ENCODE data around the gene MT1E. TPM values are rescaled to one million over a fixed set of nuclear protein-coding genes. Genes with fewer than 3 reads are reported as not detected.

Gene MT1E
- polyA plus RNA-seq, 6 donors from 2014 or later, result not detected

- H3K36me3 Mint-ChIP-seq, result no peaks in the 10 kb centered on the region
- peak overlapping the region in 5 of 6 donors; percentile 73 to 85 (median 82) for H3K27ac Mint-ChIP-seq
- DNase-seq (peak; percentile 80), ATAC-seq (ENCODE audit: low read depth in 2 of 2) (peak; percentile 82 to 84)
- H3K9me3 Mint-ChIP-seq, result peaks cover 0 to 3% (median 0%) of the 10 kb centered on the region in 7 donors
- H3K4me3 Mint-ChIP-seq, result peak overlapping the region; percentile 86 to 100 (median 94)
- peaks cover 0 to 4% (median 0%) of the 10 kb centered on the region in 3 donors for H3K27me3 Mint-ChIP-seq
- H3K4me1 Mint-ChIP-seq, result peaks cover 33 to 46% (median 43%) of the 10 kb centered on the region in 3 donors
These were observed 16.1 kb upstream of the MT1E start for GRCh38 chr16:56609463-56609921.

- no peaks in the 10 kb centered on the region for H3K36me3 Mint-ChIP-seq
- H3K9me3 Mint-ChIP-seq, result peaks cover 0 to 3% (median 0%) of the 10 kb centered on the region in 7 donors
- DNase-seq (peak; percentile 15), ATAC-seq (ENCODE audit: low read depth in 2 of 2) (peak; percentile 11 to 12)
- peak overlapping the region; percentile 73 to 96 (median 84) for H3K27ac Mint-ChIP-seq
- peaks cover 33 to 46% (median 43%) of the 10 kb centered on the region in 3 donors for H3K4me1 Mint-ChIP-seq
- H3K4me3 Mint-ChIP-seq, result peak overlapping the region; percentile 86 to 100 (median 94)
- peaks cover 0 to 4% (median 0%) of the 10 kb centered on the region in 3 donors for H3K27me3 Mint-ChIP-seq
These were observed 15.5 kb upstream of the MT1E start for GRCh38 chr16:56610017-56610608.

GRCh38 chr16:56610609-56611111 is 14.9 kb upstream of the MT1E start:
- no peaks in the 10 kb centered on the region for H3K36me3 Mint-ChIP-seq
- peaks cover 0 to 4% (median 0%) of the 10 kb centered on the region in 3 donors for H3K27me3 Mint-ChIP-seq
- ATAC-seq (ENCODE audit: low read depth in 2 of 2) (no peak), DNase-seq (no peak)
- H3K9me3 Mint-ChIP-seq, result peaks cover 0 to 2% (median 0%) of the 10 kb centered on the region in 7 donors
- peak overlapping the region; percentile 47 to 96 (median 82) for H3K4me3 Mint-ChIP-seq
- peak overlapping the region in 3 of 6 donors; percentile 75 to 96 (median 89) for H3K27ac Mint-ChIP-seq
- peaks cover 33 to 46% (median 43%) of the 10 kb centered on the region in 3 donors for H3K4me1 Mint-ChIP-seq

- H3K27me3 Mint-ChIP-seq, result peaks cover 0 to 5% (median under 1%) of the 10 kb centered on the region in 3 donors
- H3K4me3 Mint-ChIP-seq, result peak overlapping the region in 7 of 8 donors; percentile 34 to 92 (median 50)
- H3K27ac Mint-ChIP-seq, result peak overlapping the region in 4 of 6 donors; percentile 54 to 87 (median 76)
- no peaks in the 10 kb centered on the region for H3K36me3 Mint-ChIP-seq
- no peaks in the 10 kb centered on the region for H3K9me3 Mint-ChIP-seq
- H3K4me1 Mint-ChIP-seq, result peaks cover 33 to 46% (median 43%) of the 10 kb centered on the region in 3 donors
- DNase-seq (no peak), ATAC-seq (ENCODE audit: low read depth in 2 of 2) (no peak)
These were observed 14.2 kb upstream of the MT1E start for GRCh38 chr16:56611281-56611833.

GRCh38 chr16:56613706-56614105 is 11.9 kb upstream of the MT1E start:
- H3K4me3 Mint-ChIP-seq, result no peak overlapping the region
- ATAC-seq (ENCODE audit: low read depth in 2 of 2) (no peak), DNase-seq (no peak)
- peaks cover 30 to 39% (median 36%) of the 10 kb centered on the region in 3 donors for H3K4me1 Mint-ChIP-seq
- H3K27ac Mint-ChIP-seq, result no peak overlapping the region
- H3K9me3 Mint-ChIP-seq, result peaks cover 0 to 4% (median 0%) of the 10 kb centered on the region in 7 donors
- H3K36me3 Mint-ChIP-seq, result no peaks in the 10 kb centered on the region
- H3K27me3 Mint-ChIP-seq, result peaks cover 16 to 24% (median 23%) of the 10 kb centered on the region in 3 donors

GRCh38 chr16:56614549-56614991 is 11.0 kb upstream of the MT1E start:
- no peaks in the 10 kb centered on the region for H3K36me3 Mint-ChIP-seq
- peak overlapping the region in 1 of 8 donors; percentile 25 for H3K4me3 Mint-ChIP-seq
- H3K4me1 Mint-ChIP-seq, result peaks cover 22 to 30% (median 27%) of the 10 kb centered on the region in 3 donors
- peaks cover 21 to 32% (median 32%) of the 10 kb centered on the region in 3 donors for H3K27me3 Mint-ChIP-seq
- no peak overlapping the region for H3K27ac Mint-ChIP-seq
- DNase-seq (no peak), ATAC-seq (ENCODE audit: low read depth in 2 of 2) (no peak)
- peaks cover 0 to 4% (median 0%) of the 10 kb centered on the region in 7 donors for H3K9me3 Mint-ChIP-seq

- H3K4me1 Mint-ChIP-seq, result peaks cover 17 to 23% (median 20%) of the 10 kb centered on the region in 3 donors
These were observed 10.2 kb upstream of the MT1E start for GRCh38 chr16:56615353-56615752.

GRCh38 chr16:56616608-56617211 is 8.9 kb upstream of the MT1E start:
- Mint-ChIP-seq H3K36me3 (no peaks in the 10 kb centered on the region), H3K4me3 (peak overlapping the region in 5 of 8 donors; percentile 5 to 61 (median 59)), H3K4me1 (peaks cover 7 to 12% (median 10%) of the 10 kb centered on the region in 3 donors), H3K9me3 (peaks cover 0 to 4% (median 0%) of the 10 kb centered on the region in 7 donors), H3K27ac (no peak overlapping the region), H3K27me3 (peaks cover 24 to 48% (median 46%) of the 10 kb centered on the region in 3 donors)
- DNase-seq, result no peak
- ATAC-seq (ENCODE audit: low read depth in 2 of 2), result no peak

More at GRCh38 chr16:56615353-56615752, 10.2 kb upstream of the MT1E start:
- peaks cover 0 to 4% (median 0%) of the 10 kb centered on the region in 7 donors for H3K9me3 Mint-ChIP-seq
- H3K27me3 Mint-ChIP-seq, result peaks cover 21 to 40% (median 36%) of the 10 kb centered on the region in 3 donors
- no peaks in the 10 kb centered on the region for H3K36me3 Mint-ChIP-seq
- ATAC-seq (ENCODE audit: low read depth in 2 of 2) (no peak), DNase-seq (no peak)
- no peak overlapping the region for H3K4me3 Mint-ChIP-seq
- no peak overlapping the region for H3K27ac Mint-ChIP-seq

GRCh38 chr16:56617212-56618085 is 8.1 kb upstream of the MT1E start:
- Mint-ChIP-seq H3K27ac (peak overlapping the region in 1 of 6 donors; percentile 25), H3K4me3 (peak overlapping the region in 7 of 8 donors; percentile 12 to 83 (median 59))
- no peak for DNase-seq

GRCh38 chr16:56618138-56618537 is 7.4 kb upstream of the MT1E start:
- H3K9me3 Mint-ChIP-seq, result peaks cover 0 to 4% (median 0%) of the 10 kb centered on the region in 7 donors
- DNase-seq (no peak), ATAC-seq (ENCODE audit: low read depth in 2 of 2) (no peak)
- no peak overlapping the region for H3K27ac Mint-ChIP-seq
- no peaks in the 10 kb centered on the region for H3K36me3 Mint-ChIP-seq
- peaks cover 7 to 12% (median 10%) of the 10 kb centered on the region in 3 donors for H3K4me1 Mint-ChIP-seq
- peaks cover 29 to 60% (median 55%) of the 10 kb centered on the region in 3 donors for H3K27me3 Mint-ChIP-seq
- no peak overlapping the region for H3K4me3 Mint-ChIP-seq

More at GRCh38 chr16:56617212-56618085, 8.1 kb upstream of the MT1E start:
- Mint-ChIP-seq H3K9me3 (peaks cover 0 to 4% (median 0%) of the 10 kb centered on the region in 7 donors), H3K36me3 (no peaks in the 10 kb centered on the region), H3K4me1 (peaks cover 7 to 12% (median 10%) of the 10 kb centered on the region in 3 donors), H3K27me3 (peaks cover 24 to 55% (median 54%) of the 10 kb centered on the region in 3 donors)
- ATAC-seq (ENCODE audit: low read depth in 2 of 2), result peak; percentile 18 to 38

- ATAC-seq (ENCODE audit: low read depth in 2 of 2), result no peak
- H3K4me3 Mint-ChIP-seq, result no peak overlapping the region
- peaks cover 45 to 79% (median 71%) of the 10 kb centered on the region in 3 donors for H3K27me3 Mint-ChIP-seq
- H3K27ac Mint-ChIP-seq, result peak overlapping the region in 1 of 6 donors; percentile 35
- H3K9me3 Mint-ChIP-seq, result peaks cover 0 to 4% (median 0%) of the 10 kb centered on the region in 7 donors
- no peak for DNase-seq
- no peaks in the 10 kb centered on the region for H3K36me3 Mint-ChIP-seq
- peaks cover 13 to 20% (median 19%) of the 10 kb centered on the region in 3 donors for H3K4me1 Mint-ChIP-seq
These were observed 5.2 kb upstream of the MT1E start for GRCh38 chr16:56620339-56620897.
